ENCODE results near the gene IGFL1.
"Not testable (repeated sequence)": the region's sequence is repeated elsewhere in the genome, so short reads cannot be mapped to it uniquely, and the experiment has no call there.

- TF ChIP-seq CTCF (IDR thresholded peaks at IDR 0.05 in 2 of 3, conservative IDR thresholded peaks at IDR 0.05 in 1 of 3; ENCODE audit: borderline replicate concordance in 1 of 3, insufficient read depth in 1 of 3, low read depth in 2 of 3, low read length in 2 of 3); FOSL1 (IDR thresholded peaks at IDR 0.05; ENCODE audit: low read depth); REST (IDR thresholded peaks at IDR 0.05; ENCODE audit: low read depth); EZH2 (IDR thresholded peaks at IDR 0.05); TCF7L2 (IDR thresholded peaks at IDR 0.05; ENCODE audit: borderline replicate concordance, extremely low read depth, insufficient read depth, insufficient read length); POLR2A (IDR thresholded peaks at IDR 0.05; ENCODE audit: borderline replicate concordance, extremely low read depth, insufficient read depth, insufficient read length); ZNF274 (IDR thresholded peaks at IDR 0.05; ENCODE audit: low read depth, low read length); POLR2AphosphoS5 (IDR thresholded peaks at IDR 0.05; ENCODE audit: low read depth, low read length); EGR1 (IDR thresholded peaks at IDR 0.05; ENCODE audit: low read depth); EZH2phosphoT487 (IDR thresholded peaks at IDR 0.05; ENCODE audit: borderline replicate concordance); SRF (IDR thresholded peaks at IDR 0.05; ENCODE audit: low read depth); RAD21 (IDR thresholded peaks at IDR 0.05; ENCODE audit: low read depth); ATF3 (IDR thresholded peaks at IDR 0.05); ZBTB33 (IDR thresholded peaks at IDR 0.05; ENCODE audit: extremely low read depth, insufficient replicate concordance, low read length): not testable (repeated sequence)
Observed at GRCh38 chr19:46233871-46234270, 4.3 kb downstream of the IGFL1 start.
